Activated CD8-positive, alpha-beta memory T cell treated with anti-CD3 and anti-CD28 coated beads, Interleukin-2, amount 50 U/mL, for 24 hours (primary cell): Measurements from ENCODE around the gene KLRG1.

Experiments
- DNase-seq: peaks from one replicate; pipeline ENCODE4 v3.0.0-alpha.2; 2020; ENCODE audit errors: extremely low read depth

Gene KLRG1

DNA sequence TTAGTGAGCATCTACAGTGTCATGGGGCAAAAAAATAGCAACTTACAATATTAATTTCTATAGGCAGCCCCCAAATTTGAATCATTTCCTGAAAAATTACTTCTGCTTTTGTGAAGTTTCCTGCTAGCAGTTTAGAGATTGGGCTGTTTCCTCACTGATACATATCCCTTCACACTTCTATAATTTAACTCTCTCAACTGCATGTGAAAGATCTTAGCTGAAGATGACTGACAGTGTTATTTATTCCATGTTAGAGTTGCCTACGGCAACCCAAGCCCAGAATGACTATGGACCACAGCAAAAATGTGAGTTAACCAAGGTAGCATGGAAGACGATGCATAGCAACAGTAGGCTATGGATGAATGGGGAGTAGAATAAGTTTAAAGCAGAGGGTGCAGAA, at the start of gene KLRG1:
Gene KLRG1 (plus strand): TSS at position 134 of the 400 bp plus-strand sequence. CDS start 90 bp downstream, at position 224.
- DNase-seq: no peak

DNA sequence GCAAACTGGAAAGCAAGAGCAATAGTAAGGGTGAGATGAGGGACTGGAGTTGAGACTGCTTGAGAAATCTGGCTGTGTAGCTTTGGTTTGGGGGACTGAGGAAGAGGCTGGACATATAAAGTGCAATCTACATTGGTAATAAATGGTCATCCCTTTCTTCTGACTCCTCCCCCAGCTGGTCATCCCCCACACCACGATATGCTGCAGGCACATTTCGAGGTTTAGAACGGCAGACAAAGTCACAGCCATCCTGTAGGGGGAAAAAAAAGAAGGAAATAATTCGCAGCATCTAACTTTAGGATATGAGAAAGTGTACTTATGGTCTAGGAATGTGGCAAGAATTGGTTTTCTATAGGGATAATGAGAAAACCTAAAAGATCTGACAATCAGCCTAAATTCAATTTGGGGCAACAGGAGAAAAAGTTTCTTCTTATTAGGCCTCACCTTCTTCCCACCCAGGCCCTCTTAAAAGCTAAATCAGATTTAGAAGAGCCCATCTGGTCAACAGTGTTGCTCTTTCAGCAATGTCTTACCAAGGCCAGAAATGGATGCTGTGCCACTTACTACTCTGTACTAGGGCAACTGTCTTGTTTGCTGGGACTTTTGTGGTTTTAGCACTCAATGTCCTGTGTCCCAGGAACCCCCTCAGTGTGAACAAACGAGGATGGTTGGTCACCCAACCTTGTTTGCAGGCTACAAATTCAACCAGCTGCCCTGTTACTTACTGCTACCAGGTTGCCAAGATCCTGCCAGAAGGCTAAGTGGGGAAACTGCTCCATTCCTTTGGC, 47.5 kb upstream of the KLRG1 start:
- DNase-seq: no peak

DNA sequence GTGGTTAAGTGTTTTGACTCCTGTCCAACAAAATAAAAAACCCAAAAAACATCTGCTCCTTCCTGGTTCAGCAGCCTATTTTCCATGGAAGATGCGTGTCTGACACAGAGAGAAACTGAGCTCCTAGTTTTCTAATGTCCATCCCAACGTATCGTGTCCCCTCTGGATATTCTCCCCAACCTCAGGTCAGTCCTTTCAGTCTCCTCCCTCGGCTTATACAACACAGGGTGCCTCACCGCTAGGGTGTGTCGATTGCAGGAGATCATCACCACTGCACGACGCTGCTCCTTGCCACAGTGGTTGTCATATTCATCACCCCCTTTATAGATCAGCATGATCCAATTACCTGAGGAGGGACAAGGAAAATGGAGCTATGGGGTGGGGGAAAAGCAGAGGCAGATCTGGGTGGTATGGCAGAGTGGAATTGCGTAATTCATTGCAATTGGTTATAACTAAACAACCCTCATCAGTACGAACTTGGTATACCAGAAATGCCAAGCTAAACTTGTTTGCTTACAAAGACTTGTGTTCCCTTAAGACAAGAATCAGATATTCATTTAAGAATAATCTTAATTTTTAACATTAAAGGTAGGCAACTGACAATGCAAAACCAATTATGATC, 45.7 kb upstream of the KLRG1 start:
- DNase-seq: no peak

DNA sequence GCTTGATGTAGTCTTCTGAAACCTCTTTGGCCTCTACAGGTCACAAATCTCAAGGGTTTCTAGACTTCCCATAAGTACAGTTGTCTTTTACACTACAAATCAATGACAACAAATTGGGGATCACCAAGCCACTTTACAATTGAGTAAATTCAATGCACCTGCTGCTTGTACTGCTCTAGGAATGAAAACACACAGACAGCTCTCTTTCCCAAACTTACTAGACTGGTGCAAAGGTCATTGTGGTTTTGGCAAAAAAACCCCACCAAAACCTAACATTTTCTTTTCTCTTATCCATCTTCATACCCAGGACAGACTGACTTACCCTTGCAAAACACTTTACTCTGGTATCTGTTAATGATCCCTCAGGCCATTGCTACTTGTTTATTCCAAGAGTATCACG, 42.6 kb upstream of the KLRG1 start:
- DNase-seq: no peak

DNA sequence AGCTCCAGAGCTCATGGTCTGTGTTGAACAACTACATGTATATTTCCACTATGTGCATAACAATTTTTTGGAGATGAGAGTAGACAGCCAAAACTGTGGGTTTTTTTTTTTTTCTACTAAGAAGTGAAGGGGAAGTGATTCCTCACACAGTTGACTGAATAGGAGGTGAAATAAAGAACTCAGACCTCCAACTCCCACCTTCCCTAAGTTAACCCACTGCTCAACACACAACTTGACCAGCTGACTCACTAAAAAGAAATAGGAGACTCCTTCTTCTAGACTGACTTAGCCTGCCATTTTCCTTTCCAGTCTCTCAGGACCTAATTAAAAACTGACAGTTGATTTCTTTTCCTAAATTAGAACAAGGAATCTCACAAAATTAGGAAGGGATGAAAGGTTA, 41.6 kb upstream of the KLRG1 start:
- DNase-seq: no peak

DNA sequence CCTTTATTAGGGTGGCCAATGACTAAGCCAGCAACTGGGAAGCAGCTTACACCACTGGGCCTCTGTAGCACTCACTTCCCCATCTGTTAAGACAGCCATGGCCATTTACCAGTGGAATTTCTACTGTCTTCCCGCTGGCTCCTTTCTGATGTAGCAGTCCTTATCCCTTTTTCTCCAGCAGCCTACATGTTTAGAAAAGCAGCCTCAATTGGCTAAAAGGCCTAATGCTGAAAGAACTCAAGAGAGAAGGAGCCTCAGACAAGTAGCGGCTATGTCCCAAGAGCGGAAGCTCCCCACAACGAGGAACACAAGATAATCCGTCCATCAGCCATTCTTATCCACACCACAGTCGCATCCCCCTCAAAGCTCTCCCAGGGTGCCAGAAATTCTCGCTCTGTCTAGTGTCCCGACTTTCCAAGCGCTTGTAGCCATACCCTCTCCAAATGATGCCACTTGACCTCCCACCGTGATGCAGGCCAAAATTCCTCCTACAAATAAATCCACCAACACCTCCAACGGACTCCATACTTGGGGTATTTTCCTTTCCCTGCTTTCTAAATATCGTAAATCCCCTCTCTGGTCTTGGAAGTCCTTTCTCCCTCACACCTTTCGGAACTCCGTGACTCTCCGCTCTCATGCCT, 40.5 kb upstream of the KLRG1 start:
- no peak for DNase-seq

DNA sequence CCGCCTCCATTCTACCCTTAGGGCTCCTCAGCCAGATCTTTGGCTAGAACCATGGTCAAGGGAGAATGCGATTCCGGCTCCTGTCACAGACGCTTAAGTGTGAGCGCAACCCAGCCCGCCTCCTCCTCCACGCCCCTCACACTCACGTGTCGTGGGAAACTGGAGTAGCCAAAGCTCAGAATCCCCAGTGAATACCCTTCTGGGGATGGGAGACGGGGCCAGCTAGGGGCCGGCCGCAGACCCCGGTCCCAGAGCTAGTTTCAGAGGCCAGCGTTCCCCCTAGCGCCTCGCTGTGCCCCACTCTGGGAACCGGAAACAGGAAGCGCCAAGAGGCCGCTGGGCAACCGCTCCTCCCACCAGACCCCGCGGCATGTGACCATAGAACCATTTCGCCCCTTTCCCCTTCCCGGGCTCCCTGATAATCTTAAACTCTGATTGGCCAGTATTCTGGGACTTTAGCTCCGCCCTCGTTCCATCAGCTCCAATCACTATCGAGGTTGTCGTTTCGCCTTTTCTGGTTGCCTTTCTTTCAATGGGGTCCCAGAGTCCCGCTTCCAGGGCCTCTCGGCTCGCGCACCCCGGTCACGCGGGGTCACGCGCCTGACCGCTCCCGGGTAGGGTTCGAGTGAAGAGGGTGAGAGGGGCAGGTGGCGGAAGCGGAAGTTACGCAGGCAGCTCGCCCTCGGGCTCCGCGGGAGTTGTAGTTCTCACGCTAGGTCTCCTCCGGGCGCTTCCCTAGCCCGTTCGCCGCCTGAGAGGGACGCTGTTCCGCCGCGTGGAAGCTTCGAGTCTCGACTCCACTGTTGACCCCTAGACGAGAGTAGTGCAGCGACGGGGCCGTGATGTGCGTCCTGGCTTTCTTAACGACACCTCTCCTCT, 39.8 kb upstream of the KLRG1 start, which contains the start of gene M6PR:
Gene M6PR (minus strand): TSS at position 304 of the 879 bp plus-strand sequence. CDS start 3,241 bp downstream, outside the sequence.
- DNase-seq: peak; percentile 86

DNA sequence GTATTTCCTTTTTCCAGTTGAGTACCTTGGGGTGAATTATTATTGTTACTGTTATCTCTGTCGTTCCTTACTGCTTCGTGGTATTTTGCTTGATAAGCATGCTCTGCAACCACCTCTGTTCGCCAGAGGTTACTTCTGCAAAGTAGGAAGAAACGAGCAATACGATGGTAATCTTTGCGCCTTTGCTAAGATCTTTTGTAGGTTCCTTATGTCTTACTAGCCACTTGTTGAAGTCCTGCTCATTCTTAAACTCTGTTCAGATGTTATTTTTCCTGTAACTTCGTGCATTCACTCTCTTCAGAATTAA, 39.2 kb upstream of the KLRG1 start:
- DNase-seq: no peak

DNA sequence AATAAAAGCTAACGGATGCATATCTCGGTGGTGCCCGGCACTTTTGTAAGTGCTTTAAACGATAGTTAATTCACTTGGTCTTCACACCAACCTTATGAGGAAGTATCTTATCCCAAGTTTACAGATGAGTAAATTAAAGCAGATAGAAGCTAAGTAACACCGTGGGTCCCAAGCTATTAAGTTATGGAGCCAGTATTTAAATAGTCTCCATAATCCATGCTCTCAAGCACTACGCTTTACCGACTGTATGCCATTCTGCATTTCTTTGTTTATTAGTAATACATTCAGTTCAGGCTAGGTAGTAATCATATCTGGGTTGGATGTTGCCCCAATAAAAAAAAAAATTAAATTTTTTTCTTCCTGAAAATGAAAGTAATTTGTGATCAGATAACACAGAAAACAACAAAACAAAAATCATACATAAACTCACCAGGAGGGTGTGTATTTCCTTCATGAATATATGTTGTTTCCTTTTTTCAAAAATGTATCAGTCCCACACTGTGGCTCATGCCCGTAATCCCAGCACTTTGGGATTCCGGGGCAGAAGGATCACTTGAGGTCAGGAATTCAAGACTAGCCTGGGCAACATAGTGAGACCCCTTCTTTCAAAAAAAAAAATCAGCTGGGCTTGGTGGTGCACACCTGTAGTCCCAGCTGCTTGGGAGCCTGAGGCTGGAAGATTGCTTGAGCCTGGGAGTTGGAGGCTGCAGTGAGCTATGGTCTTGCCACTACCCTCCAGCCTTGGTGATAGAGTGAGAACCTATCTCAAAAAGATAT, 38.5 kb upstream of the KLRG1 start:
- DNase-seq: no peak

DNA sequence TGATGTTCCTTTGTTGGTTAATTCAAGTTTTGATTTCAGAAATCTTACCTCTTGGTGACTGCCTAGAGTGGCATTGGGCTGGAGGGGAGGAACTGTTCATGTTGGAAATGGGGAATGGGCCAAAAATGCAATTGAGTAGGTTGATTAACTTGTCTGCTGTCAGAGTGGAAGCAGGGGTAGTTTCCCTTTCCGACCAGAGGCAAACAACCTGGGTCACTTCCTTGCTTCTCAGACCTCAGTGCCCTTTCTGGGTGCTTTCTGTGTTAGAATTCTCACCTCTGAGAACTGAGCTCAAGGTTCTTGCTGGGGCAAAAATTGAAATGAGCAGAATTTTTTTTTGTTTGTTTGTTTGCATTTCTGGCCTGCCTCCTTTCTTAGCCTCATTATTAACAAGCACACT, 37.6 kb upstream of the KLRG1 start:
- no peak for DNase-seq

DNA sequence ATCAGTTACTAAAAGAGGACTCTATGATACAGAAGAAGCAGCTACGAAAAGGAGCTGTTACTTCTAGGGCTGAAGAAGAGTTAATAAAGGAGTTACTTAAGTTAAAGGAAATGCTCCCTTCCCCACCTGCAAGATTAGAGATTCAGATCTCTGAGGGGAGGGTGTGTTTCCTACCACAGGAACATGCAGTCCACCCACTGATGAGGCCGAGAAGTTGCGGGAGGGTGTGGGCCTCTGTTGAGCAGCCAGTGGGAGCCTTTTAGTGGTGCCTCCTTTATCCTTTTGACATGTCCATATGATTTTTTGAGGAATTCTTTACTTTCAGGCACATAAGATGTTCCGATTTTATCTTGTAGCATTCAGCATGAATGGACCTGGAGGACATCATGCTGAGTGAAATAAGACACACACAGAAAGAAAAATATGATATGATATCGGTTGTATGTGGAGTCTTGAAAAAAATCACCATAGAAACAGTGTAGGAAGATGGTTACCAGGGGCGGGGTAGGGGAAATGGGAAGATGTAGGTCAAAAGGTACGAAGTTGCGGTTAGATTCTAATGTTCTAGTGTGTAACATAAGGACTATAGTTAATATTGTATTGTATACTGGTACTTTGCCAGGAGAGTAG, 35.5 kb upstream of the KLRG1 start:
- DNase-seq: no peak

DNA sequence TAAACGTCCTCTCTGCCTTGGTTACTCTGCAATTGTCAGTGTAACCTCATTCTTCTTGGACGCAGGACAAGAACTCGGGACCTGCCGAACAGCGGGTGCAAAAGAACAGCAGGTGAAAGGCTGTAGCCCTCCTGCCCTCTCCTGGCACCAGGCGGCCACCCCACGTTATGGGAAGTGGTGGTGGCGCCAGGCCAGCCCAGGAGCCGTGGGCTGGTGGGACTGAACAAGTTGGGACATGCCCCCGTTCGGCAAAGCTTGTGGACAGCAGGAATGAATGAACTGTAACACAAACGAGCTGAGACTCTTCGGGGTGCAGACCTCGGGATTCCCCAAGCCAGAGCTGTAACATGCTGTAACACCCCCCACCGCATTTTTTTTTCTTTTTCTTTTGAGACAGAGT, 33.3 kb upstream of the KLRG1 start:
- no peak for DNase-seq

DNA sequence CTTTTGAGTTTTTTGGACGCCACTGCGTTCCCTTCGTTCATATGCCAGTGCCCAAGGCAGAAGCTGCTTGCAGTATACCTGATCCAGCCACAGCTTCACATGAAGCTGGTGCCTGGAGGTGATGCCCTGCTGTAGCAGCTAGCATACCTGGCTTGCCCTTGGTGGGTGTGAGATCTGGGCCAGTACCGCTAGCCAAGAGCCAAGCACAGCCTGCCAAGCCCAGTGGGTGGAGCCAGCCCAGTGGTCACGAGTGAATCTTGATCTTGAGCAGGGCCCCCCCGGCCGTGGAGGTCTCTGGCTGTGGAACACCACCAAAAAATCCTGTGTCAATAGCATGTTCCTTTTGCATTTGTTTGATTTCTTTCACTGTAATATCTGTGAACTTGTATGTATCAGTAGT, 32.6 kb upstream of the KLRG1 start:
- no peak for DNase-seq

DNA sequence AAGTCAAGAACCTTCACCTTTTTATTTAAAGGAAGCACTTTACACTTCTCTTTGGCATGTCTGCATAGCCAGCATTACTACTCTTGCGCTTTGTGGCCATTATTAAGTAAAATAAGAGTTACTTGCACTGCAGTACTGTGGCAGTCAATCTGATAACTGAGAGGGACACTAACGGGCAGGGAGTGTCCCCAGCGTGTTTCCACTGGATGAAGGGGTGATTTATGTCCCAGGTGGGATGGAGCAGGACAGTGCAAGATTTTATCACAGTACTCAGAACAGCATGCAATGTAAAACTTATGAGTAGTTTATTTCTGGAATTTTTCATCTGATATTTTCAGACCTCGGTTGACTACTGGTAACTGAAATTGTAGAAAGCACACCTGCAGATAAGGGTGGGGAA, 31.8 kb upstream of the KLRG1 start:
- DNase-seq: no peak

DNA sequence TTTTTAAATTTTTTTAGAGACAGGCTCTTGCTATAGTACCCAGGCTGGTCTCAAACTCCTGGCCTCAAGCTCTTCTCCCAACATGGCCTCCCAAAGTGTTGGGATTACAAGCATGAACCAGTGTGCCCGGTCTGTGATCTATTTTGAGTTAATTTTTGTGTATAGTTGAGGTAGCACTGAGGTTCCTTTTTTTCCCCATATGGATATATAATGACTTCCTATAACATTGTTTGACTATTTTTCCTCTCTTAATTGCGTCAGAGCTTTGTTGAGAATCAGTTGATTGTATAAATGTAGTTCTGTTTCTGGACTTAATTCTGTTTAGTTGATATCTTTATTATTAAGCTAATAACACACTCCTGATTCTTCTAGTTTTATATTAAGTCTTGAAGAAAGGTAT, 31.3 kb upstream of the KLRG1 start:
- DNase-seq: no peak

DNA sequence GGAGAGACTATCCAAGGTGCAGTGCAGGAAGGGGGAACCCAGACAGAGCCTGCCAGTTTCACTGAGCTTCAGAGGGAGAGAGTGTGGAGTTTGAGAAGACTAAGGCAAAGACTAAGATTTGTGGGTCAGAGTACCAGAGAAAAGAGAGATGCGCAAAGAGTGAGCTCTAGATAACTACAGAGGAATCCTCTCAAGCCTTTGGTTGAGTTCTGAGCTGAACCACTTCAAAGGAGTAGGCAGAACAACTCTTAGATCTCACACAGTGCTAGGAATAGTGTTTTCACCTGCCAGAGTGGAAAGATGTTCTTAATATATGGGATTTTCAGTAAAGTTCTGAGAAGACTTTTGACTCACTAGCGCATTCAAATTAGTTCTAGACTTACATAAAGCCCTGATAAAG, 29.2 kb upstream of the KLRG1 start:
- no peak for DNase-seq

DNA sequence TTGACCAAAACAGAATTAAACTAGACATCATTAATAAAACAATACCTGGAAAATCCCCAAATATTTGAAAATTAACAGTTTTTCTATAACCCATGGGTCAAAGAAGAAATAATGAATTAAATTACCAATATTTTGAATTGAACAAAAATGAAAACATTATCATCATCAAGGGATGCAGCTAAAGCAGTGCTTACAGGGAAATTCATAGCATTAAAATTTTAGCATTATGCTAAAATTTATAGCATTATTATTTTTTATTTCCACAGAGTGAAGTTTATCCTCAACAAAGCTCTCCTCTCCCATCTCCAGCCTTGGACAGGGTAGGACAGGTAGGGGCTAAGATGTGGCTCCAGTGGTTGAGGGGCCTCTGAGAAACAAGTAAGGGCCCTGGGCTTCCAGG, 20.6 kb upstream of the KLRG1 start:
- DNase-seq: no peak

DNA sequence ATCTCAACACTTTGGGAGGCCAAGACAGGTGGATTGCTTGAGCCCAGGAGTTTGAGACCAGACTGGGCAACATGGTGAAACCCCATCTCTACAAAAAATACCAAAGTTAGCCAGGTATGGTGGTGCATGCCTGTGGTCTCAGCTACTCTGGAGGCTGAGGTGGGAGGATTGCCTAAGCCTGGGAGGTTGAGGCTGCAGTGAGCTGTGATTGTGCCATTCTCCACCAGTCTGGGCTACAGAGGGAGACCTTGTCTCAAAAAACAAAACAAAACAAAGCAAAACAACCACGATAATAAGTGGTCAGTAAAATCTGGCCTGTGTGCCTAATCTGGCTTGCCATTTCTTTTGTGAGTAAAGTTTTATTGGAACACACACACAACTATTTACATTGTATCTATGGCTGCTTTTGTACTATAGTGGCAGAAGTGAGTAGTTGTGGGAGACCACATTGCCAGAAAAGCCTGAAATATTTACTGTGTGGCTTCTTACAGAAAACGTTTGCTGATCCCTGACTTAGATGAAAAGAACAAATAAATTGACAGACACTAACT, 19.4 kb upstream of the KLRG1 start:
- no peak for DNase-seq

DNA sequence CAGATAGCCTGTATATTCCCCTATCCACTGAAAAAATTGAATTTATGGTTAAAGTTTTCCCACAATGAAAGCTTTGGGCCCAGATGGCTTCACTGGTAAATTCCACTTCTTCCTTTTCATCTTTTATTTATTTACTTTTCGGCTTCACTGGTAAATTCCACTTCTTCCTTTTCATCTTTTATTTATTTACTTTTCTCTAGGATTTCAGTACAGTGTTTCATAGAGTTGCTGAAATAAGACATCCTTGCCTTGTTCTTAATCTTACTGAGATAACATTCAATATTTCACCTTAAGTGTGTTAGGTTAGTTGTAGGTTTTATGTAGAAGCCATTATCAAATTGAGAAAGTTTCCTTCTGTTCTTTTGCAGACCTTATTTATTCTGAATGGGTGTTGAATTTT, 18.9 kb upstream of the KLRG1 start:
- DNase-seq: no peak

DNA sequence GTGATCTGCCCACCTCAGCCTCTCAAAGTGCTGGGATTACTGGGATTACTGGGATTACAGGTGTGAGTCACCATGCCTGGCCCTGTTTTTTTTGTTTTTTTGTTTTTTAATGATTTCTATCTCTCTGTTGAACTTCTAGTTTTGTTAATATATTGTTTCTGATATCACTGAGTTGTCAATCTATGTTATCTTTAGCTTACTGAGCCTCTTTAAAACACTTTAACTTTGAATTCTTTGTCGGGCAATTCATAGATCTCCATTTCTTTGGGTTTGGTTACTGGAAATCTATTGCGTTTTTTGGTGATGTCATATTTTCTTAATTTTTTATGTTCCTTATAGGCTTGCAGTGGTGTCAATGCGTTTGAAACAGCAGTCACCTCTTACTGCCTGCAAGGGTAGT, 9.2 kb upstream of the KLRG1 start:
- no peak for DNase-seq
